Esophagus muscularis mucosa (tissue), 3 donors: ENCODE measurements around the gene ZC3H18.

Experiments
- POLR2A ChIP-seq: fragments of 450-650 bp; IDR thresholded peaks from one replicate; pipeline ENCODE4 v1.6.1; 2017; ENCODE audit warnings: antibody characterized with exemption, moderate library complexity, mild to moderate bottlenecking, low read depth
- TF ChIP-seq, protein P1 (sequence below), 3 experiments: fragments of 200-600 bp in 2 of 3; fragments of 450-650 bp in 1 of 3; sonication (generic) in 2 of 3; IDR thresholded peaks; one replicate each; pipeline ENCODE4 v1.5.1; 2017 to 2019; ENCODE audit warnings: antibody characterized with exemption in 3 of 3, mild to moderate bottlenecking in 2 of 3, moderate library complexity in 1 of 3

DNA sequence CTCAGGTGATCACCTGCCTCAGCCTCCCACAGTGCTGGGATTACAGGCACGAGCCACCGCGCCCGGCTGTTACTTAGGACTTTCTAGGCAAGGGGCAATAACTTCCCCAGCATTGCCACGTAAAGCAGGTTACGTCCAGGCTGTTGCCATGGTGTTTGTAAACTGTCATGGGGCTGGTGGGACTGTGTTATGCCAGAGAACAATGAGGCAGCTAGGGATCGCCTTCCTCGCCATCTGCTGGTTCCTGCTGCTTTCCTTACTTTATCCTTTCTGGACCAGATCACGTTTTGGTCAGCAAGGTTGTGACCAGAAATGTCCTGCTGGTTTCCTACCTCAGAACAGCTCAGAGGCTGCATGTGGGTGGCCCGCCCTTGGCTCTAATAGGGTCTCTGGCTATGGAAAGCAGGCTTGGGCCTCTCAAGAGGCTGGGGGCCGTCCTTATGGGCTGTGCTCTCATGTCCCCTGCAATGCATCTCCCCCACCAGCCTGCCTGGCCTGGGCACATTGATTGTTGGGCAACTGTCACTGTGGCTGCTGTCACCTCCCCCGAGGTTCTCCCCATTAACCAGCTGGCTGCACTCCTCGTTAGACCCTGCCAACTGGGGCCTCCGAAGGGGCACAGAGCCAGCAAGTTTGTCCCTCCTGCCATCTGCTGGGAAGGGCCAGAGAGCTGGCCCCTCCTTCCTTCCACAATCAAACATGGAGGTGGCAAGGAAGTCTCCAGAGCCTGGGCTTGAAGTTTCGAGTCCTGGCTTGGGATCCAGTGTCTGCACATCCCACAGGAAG, 28.2 kb upstream of the ZC3H18 start:
- TF ChIP-seq, protein P1, sequence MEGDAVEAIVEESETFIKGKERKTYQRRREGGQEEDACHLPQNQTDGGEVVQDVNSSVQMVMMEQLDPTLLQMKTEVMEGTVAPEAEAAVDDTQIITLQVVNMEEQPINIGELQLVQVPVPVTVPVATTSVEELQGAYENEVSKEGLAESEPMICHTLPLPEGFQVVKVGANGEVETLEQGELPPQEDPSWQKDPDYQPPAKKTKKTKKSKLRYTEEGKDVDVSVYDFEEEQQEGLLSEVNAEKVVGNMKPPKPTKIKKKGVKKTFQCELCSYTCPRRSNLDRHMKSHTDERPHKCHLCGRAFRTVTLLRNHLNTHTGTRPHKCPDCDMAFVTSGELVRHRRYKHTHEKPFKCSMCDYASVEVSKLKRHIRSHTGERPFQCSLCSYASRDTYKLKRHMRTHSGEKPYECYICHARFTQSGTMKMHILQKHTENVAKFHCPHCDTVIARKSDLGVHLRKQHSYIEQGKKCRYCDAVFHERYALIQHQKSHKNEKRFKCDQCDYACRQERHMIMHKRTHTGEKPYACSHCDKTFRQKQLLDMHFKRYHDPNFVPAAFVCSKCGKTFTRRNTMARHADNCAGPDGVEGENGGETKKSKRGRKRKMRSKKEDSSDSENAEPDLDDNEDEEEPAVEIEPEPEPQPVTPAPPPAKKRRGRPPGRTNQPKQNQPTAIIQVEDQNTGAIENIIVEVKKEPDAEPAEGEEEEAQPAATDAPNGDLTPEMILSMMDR (IDR thresholded peaks at IDR 0.05): no peak
- TF ChIP-seq POLR2A: no peak
